SK-N-MC (cell line): ENCODE measurements around the gene HOMER2.

ENCODE experiments used
- EZH2 ChIP-seq: fragments of 200-600 bp; sonication (generic); IDR thresholded peaks from one replicate; pipeline ENCODE4 v1.6.1; 2017; ENCODE audit warnings: antibody characterized with exemption
- FOXP2 ChIP-seq: optimal IDR thresholded peaks from 2 replicates; pipeline ENCODE3; 2011; ENCODE audit warnings: mild to moderate bottlenecking, moderate library complexity; ENCODE audit not compliant: insufficient read depth; ENCODE audit errors: extremely low read length, control extremely low read depth
- POLR2AphosphoS5 ChIP-seq: IDR thresholded peaks from 2 replicates; pipeline ENCODE4 v1.6.1; 2012; ENCODE audit warnings: mild to moderate bottlenecking, low read depth, low read length, borderline replicate concordance

- TF ChIP-seq EZH2, result no peak
- no peak for TF ChIP-seq POLR2AphosphoS5
- no peak for TF ChIP-seq FOXP2
Measured at GRCh38 chr15:82840166-82840565, 112.4 kb downstream of the HOMER2 start.
